ENCODE measurements around the gene ABCG5. TPM values are rescaled to one million over a fixed set of nuclear protein-coding genes. Genes with fewer than 3 reads are reported as not detected.

ABCG5 gene
- total and polyA plus RNA-seq, 2 experiments from 2014 or later = 0.08 TPM; not detected in 1

- no peaks in the 10 kb centered on the region for H3K36me3 ChIP-seq (ENCODE audit: insufficient read depth)
- H2AFZ ChIP-seq = peak overlapping the region; percentile 80; the same call in 1 of the 2 replicates
- no peak for TF ChIP-seq EZH2phosphoT487 (IDR thresholded peaks at IDR 0.05; ENCODE audit: unreplicated experiment)
- TF ChIP-seq, protein P1, sequence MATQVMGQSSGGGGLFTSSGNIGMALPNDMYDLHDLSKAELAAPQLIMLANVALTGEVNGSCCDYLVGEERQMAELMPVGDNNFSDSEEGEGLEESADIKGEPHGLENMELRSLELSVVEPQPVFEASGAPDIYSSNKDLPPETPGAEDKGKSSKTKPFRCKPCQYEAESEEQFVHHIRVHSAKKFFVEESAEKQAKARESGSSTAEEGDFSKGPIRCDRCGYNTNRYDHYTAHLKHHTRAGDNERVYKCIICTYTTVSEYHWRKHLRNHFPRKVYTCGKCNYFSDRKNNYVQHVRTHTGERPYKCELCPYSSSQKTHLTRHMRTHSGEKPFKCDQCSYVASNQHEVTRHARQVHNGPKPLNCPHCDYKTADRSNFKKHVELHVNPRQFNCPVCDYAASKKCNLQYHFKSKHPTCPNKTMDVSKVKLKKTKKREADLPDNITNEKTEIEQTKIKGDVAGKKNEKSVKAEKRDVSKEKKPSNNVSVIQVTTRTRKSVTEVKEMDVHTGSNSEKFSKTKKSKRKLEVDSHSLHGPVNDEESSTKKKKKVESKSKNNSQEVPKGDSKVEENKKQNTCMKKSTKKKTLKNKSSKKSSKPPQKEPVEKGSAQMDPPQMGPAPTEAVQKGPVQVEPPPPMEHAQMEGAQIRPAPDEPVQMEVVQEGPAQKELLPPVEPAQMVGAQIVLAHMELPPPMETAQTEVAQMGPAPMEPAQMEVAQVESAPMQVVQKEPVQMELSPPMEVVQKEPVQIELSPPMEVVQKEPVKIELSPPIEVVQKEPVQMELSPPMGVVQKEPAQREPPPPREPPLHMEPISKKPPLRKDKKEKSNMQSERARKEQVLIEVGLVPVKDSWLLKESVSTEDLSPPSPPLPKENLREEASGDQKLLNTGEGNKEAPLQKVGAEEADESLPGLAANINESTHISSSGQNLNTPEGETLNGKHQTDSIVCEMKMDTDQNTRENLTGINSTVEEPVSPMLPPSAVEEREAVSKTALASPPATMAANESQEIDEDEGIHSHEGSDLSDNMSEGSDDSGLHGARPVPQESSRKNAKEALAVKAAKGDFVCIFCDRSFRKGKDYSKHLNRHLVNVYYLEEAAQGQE (IDR thresholded peaks at IDR 0.05; ENCODE audit: unreplicated experiment) = no peak
- ATAC-seq = no peak
- Mint-ChIP-seq H3K4me1 (peaks cover 15% of the 10 kb centered on the region), H3K27ac (no peak overlapping the region), H3K9me3 (no peaks in the 10 kb centered on the region), H3K27me3 (ENCODE audit: insufficient read depth, low read depth, poor library complexity) (peaks cover 5% of the 10 kb centered on the region), H3K36me3 (ENCODE audit: low read depth) (no peaks in the 10 kb centered on the region), H3K4me3 (no peak overlapping the region; the same call in 2 of the 3 replicates)
- H4K20me1 ChIP-seq (replicated peaks; ENCODE audit: insufficient read depth) = no peaks in the 10 kb centered on the region
- no peaks in the 10 kb centered on the region for H3K27me3 ChIP-seq (ENCODE audit: insufficient read depth)
- no peaks in the 10 kb centered on the region for H3F3A ChIP-seq (replicated peaks; ENCODE audit: low read depth)
- H3K4me3 ChIP-seq = no peak overlapping the region
- H3K9me2 ChIP-seq (ENCODE audit: insufficient read depth) = 0 out of 2 replicates have a peak, but pooled peaks cover 5% of the 10 kb centered on the region
- H3K4me2 ChIP-seq = no peak overlapping the region
- no peaks in the 10 kb centered on the region for H3K79me2 ChIP-seq (replicated peaks; ENCODE audit: insufficient read depth)
- no peak for DNase-seq (ENCODE audit: low spot score)
- no peaks in the 10 kb centered on the region; the same call in 1 of the 2 replicates for H3K4me1 ChIP-seq (ENCODE audit: insufficient read depth)
- H3K27ac ChIP-seq (ENCODE audit: low read depth) = no peak overlapping the region
These were observed 1.3 kb upstream of the ABCG5 start for GRCh38 chr2:43839776-43840564.

DNA sequence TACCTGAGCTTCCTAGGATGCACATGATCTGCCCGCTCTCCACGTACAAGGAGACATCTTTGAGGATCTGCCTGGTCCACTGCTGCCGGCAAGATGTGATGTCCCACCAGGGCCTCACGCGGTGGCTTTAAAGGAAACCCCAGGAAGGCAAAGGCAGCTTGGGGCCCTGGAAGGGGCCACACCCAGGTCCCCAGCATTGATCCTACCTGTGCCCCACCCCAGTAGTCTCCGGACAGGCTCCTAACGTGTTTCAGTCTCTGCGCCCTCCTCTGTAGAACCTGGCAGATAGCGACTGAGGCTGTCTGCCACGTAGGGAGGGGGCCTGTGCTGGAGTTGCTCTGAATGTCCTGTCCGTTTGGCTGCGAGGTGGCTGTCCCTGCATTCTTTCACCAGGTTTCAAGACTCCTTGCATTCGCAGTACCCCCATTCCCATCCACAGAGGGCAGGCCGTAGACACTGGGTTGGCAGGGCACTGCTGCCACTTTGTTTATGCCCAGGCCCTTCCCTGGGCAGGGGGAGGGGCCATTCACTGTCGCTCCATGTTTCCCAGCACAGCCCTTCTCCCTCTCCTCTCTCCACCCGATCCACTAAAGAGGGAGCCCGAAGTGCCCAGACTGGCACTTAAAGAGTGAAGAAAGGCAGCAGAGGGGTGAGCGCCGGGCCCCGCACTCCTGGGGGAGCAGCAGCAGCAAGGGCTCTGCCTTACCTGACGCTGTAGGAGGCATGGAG is 644 bp downstream of the ABCG5 start:
- no peaks in the 10 kb centered on the region for H3K36me3 Mint-ChIP-seq (ENCODE audit: low read depth)
- no peak for DNase-seq (ENCODE audit: low spot score)
- TF ChIP-seq STAT1 (IDR thresholded peaks at IDR 0.05; ENCODE audit: unreplicated experiment) (no peak), EZH2 (IDR thresholded peaks at IDR 0.05; ENCODE audit: low read depth, unreplicated experiment) (no peak), ZNF331 (CRISPR knock-in tag; IDR thresholded peaks at IDR 0.05; ENCODE audit: low read depth) (no peak), ZNF114 (CRISPR knock-in tag; IDR thresholded peaks at IDR 0.05) (no peak), POLR2AphosphoS5 (IDR thresholded peaks at IDR 0.05; ENCODE audit: low read depth) (no peak), CREB1 (CRISPR knock-in tag; IDR thresholded peaks at IDR 0.05; ENCODE audit: low read depth) (no peak), NANOG (IDR thresholded peaks at IDR 0.05; ENCODE audit: borderline replicate concordance) (no peak)
- TF ChIP-seq, protein P1 (IDR thresholded peaks at IDR 0.05; ENCODE audit: unreplicated experiment) = no peak
- TF ChIP-seq, protein P2, sequence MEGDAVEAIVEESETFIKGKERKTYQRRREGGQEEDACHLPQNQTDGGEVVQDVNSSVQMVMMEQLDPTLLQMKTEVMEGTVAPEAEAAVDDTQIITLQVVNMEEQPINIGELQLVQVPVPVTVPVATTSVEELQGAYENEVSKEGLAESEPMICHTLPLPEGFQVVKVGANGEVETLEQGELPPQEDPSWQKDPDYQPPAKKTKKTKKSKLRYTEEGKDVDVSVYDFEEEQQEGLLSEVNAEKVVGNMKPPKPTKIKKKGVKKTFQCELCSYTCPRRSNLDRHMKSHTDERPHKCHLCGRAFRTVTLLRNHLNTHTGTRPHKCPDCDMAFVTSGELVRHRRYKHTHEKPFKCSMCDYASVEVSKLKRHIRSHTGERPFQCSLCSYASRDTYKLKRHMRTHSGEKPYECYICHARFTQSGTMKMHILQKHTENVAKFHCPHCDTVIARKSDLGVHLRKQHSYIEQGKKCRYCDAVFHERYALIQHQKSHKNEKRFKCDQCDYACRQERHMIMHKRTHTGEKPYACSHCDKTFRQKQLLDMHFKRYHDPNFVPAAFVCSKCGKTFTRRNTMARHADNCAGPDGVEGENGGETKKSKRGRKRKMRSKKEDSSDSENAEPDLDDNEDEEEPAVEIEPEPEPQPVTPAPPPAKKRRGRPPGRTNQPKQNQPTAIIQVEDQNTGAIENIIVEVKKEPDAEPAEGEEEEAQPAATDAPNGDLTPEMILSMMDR (conservative IDR thresholded peaks at IDR 0.05; ENCODE audit: low read depth in 2 of 2) = no peak
- TF ChIP-seq, protein P3, sequence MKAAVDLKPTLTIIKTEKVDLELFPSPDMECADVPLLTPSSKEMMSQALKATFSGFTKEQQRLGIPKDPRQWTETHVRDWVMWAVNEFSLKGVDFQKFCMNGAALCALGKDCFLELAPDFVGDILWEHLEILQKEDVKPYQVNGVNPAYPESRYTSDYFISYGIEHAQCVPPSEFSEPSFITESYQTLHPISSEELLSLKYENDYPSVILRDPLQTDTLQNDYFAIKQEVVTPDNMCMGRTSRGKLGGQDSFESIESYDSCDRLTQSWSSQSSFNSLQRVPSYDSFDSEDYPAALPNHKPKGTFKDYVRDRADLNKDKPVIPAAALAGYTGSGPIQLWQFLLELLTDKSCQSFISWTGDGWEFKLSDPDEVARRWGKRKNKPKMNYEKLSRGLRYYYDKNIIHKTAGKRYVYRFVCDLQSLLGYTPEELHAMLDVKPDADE (IDR thresholded peaks at IDR 0.05) = no peak
- ATAC-seq = no peak; the same call in 2 of the 3 replicates
- H3F3A ChIP-seq (replicated peaks; ENCODE audit: low read depth) = no peaks in the 10 kb centered on the region
- H3K36me3 ChIP-seq (ENCODE audit: insufficient read depth) = no peaks in the 10 kb centered on the region
- H3K4me1 Mint-ChIP-seq = peaks cover 15% of the 10 kb centered on the region
- H3K4me2 ChIP-seq = no peak overlapping the region
- H3K27me3 ChIP-seq (ENCODE audit: insufficient read depth) = no peaks in the 10 kb centered on the region
- peaks cover 5% of the 10 kb centered on the region for H3K27me3 Mint-ChIP-seq (ENCODE audit: insufficient read depth, low read depth, poor library complexity)
- no peak overlapping the region for H3K27ac Mint-ChIP-seq
- H3K79me2 ChIP-seq (replicated peaks; ENCODE audit: insufficient read depth) = no peaks in the 10 kb centered on the region
- no peaks in the 10 kb centered on the region for H3K9me2 ChIP-seq (ENCODE audit: insufficient read depth)
- H3K4me3 Mint-ChIP-seq = no peak overlapping the region
- H2AFZ ChIP-seq = peak overlapping the region; percentile 74; the same call in 1 of the 2 replicates
- no peaks in the 10 kb centered on the region for H3K9me3 Mint-ChIP-seq
- H3K4me1 ChIP-seq (ENCODE audit: insufficient read depth) = no peaks in the 10 kb centered on the region; the same call in 1 of the 2 replicates
- no peak overlapping the region for H3K27ac ChIP-seq (ENCODE audit: low read depth)
- H3K4me3 ChIP-seq = no peak overlapping the region
- H4K20me1 ChIP-seq (replicated peaks; ENCODE audit: insufficient read depth) = no peaks in the 10 kb centered on the region
